HEK293 (cell line): ENCODE data around the gene HYPK.

ENCODE experiments used
- EGR2 ChIP-seq: fragments of 450-650 bp; formaldehyde crosslinking; IDR thresholded peaks from 2 replicates; pipeline ENCODE4 v1.5.1; 2016; ENCODE audit warnings: low read depth, missing biosample characterization, missing genetic modification characterization
- GLIS2 ChIP-seq: fragments of 450-650 bp; formaldehyde crosslinking; IDR thresholded peaks from 2 replicates; pipeline ENCODE4 v1.5.1; 2016; ENCODE audit warnings: missing biosample characterization, missing genetic modification characterization
- KLF1 ChIP-seq: fragments of 450-650 bp; formaldehyde crosslinking; IDR thresholded peaks from 2 replicates; pipeline ENCODE4 v1.5.1; 2016; ENCODE audit warnings: missing biosample characterization, missing genetic modification characterization
- MYNN ChIP-seq: fragments of 450-650 bp; formaldehyde crosslinking; IDR thresholded peaks from 2 replicates; pipeline ENCODE4 v1.5.1; 2016; ENCODE audit warnings: missing biosample characterization, missing genetic modification characterization, borderline replicate concordance
- SP3 ChIP-seq: fragments of 450-650 bp; formaldehyde crosslinking; IDR thresholded peaks from 2 replicates; pipeline ENCODE4 v1.5.1; 2016; ENCODE audit warnings: missing biosample characterization, missing genetic modification characterization
- TRIM28 ChIP-seq: IDR thresholded peaks from 2 replicates; pipeline ENCODE4 v1.6.1; 2011; ENCODE audit warnings: low read length, control low read depth, borderline replicate concordance
- ZBTB20 ChIP-seq: fragments of 450-650 bp; formaldehyde crosslinking; IDR thresholded peaks from 2 replicates; pipeline ENCODE4 v1.5.1; 2016; ENCODE audit warnings: missing biosample characterization, missing genetic modification characterization
- ZFP41 ChIP-seq: fragments of 450-650 bp; formaldehyde crosslinking; IDR thresholded peaks from 2 replicates; pipeline ENCODE4 v1.5.1; 2016; ENCODE audit warnings: missing biosample characterization, missing genetic modification characterization, borderline replicate concordance
- ZIC2 ChIP-seq: fragments of 450-650 bp; formaldehyde crosslinking; IDR thresholded peaks from 2 replicates; pipeline ENCODE4 v1.5.1; 2016; ENCODE audit warnings: missing biosample characterization, missing genetic modification characterization
- ZNF10 ChIP-seq: fragments of 450-650 bp; formaldehyde crosslinking; IDR thresholded peaks from 2 replicates; pipeline ENCODE4 v1.5.1; 2017; ENCODE audit warnings: missing biosample characterization, missing genetic modification characterization
- ZNF202 ChIP-seq: fragments of 450-650 bp; formaldehyde crosslinking; IDR thresholded peaks from 2 replicates; pipeline ENCODE4 v1.5.1; 2016; ENCODE audit warnings: missing biosample characterization, missing genetic modification characterization, borderline replicate concordance
- ZNF239 ChIP-seq: fragments of 450-650 bp; formaldehyde crosslinking; IDR thresholded peaks from 2 replicates; pipeline ENCODE4 v1.5.1; 2016; ENCODE audit warnings: missing biosample characterization, missing genetic modification characterization
- ZNF24 ChIP-seq: fragments of 450-650 bp; formaldehyde crosslinking; IDR thresholded peaks from 2 replicates; pipeline ENCODE4 v1.5.1; 2016; ENCODE audit warnings: missing biosample characterization, missing genetic modification characterization
- ZNF394 ChIP-seq: fragments of 450-650 bp; formaldehyde crosslinking; IDR thresholded peaks from 2 replicates; pipeline ENCODE4 v1.5.1; 2016; ENCODE audit warnings: missing biosample characterization, missing genetic modification characterization, mild to moderate bottlenecking, moderate library complexity, borderline replicate concordance
- ZNF426 ChIP-seq: fragments of 450-650 bp; formaldehyde crosslinking; IDR thresholded peaks from 2 replicates; pipeline ENCODE4 v1.5.1; 2017; ENCODE audit warnings: missing biosample characterization, missing genetic modification characterization, mild to moderate bottlenecking, inconsistent platforms, moderate library complexity
- ZNF48 ChIP-seq: fragments of 450-650 bp; formaldehyde crosslinking; IDR thresholded peaks from 2 replicates; pipeline ENCODE4 v1.5.1; 2016; ENCODE audit warnings: missing biosample characterization, missing genetic modification characterization
- ZNF596 ChIP-seq: fragments of 450-650 bp; IDR thresholded peaks from 2 replicates; pipeline ENCODE4 v1.5.0; 2018; ENCODE audit warnings: missing biosample characterization, mild to moderate bottlenecking, missing genetic modification characterization, moderate library complexity
- ZNF621 ChIP-seq: fragments of 450-650 bp; formaldehyde crosslinking; IDR thresholded peaks from 2 replicates; pipeline ENCODE4 v1.5.1; 2017; ENCODE audit warnings: missing biosample characterization, missing genetic modification characterization
- ZNF624 ChIP-seq: fragments of 450-650 bp; formaldehyde crosslinking; IDR thresholded peaks from 2 replicates; pipeline ENCODE4 v1.5.1; 2017; ENCODE audit warnings: missing biosample characterization, missing genetic modification characterization
- ZNF707 ChIP-seq: fragments of 450-650 bp; formaldehyde crosslinking; IDR thresholded peaks from 2 replicates; pipeline ENCODE4 v1.5.1; 2016; ENCODE audit warnings: missing biosample characterization, missing genetic modification characterization
- TF ChIP-seq, protein P1 (sequence below): sonication (generic); formaldehyde crosslinking; IDR thresholded peaks from 2 replicates; pipeline ENCODE4 v1.8.1; 2022; ENCODE audit warnings: mild to moderate bottlenecking, moderate library complexity, missing genetic modification reagents
- TF ChIP-seq, protein P2 (sequence below): fragments of 450-650 bp; formaldehyde crosslinking; IDR thresholded peaks from 2 replicates; pipeline ENCODE4 v1.5.1; 2016; ENCODE audit warnings: missing biosample characterization, missing genetic modification characterization
- TF ChIP-seq, protein P3 (sequence below): fragments of 450-650 bp; formaldehyde crosslinking; IDR thresholded peaks from 2 replicates; pipeline ENCODE4 v1.5.1; 2016; ENCODE audit warnings: missing biosample characterization, missing genetic modification characterization
- TF ChIP-seq, protein P4 (sequence below): fragments of 450-650 bp; formaldehyde crosslinking; IDR thresholded peaks from 2 replicates; pipeline ENCODE4 v1.5.1; 2016; ENCODE audit warnings: missing biosample characterization, missing genetic modification characterization
- TF ChIP-seq, protein P5 (sequence below): fragments of 450-650 bp; formaldehyde crosslinking; IDR thresholded peaks from 2 replicates; pipeline ENCODE4 v1.5.1; 2016; ENCODE audit warnings: missing biosample characterization, missing genetic modification characterization, borderline replicate concordance
- TF ChIP-seq, protein P6 (sequence below): fragments of 450-650 bp; formaldehyde crosslinking; IDR thresholded peaks from 2 replicates; pipeline ENCODE4 v1.5.1; 2016; ENCODE audit warnings: missing biosample characterization, missing genetic modification characterization

Gene HYPK

DNA sequence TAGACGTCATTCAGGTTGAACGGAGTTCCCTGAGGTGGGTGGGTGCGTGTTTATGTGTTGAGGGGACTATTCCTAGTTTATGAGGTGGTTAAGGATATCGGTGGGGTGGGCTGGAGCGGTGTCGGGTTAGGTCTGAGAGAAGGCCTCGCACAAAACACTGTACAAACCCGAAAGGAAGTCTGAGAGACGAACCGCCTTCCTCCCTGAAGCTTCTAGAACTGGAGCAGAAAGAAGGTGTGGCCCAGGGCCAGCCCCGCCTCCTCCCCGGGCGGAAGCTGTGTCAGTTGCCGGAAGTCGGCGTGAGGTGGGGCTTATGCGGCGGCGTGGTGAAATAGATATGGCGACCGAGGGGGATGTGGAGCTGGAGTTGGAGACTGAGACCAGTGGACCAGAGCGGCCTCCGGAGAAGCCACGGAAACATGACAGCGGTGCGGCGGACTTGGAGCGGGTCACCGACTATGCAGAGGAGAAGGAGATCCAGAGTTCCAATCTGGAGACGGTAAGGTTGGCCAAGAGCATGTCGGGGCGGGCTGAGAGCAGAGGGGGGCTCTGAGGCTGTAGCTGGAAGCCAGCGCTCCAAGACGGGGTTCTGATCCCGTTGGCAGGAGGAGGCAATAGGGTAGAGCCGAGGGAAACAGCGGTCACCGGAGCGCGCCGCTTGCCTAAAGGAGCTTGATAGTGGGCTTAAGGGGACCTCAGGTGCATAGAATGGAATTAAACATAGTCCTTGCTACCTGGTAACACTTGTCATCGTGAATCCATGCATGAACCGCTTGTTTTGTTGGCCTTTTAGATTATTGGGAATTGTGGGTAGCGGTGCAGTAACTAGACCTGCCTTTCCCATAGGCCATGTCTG is at the start of gene HYPK (continued):
- TF ChIP-seq, protein P1, sequence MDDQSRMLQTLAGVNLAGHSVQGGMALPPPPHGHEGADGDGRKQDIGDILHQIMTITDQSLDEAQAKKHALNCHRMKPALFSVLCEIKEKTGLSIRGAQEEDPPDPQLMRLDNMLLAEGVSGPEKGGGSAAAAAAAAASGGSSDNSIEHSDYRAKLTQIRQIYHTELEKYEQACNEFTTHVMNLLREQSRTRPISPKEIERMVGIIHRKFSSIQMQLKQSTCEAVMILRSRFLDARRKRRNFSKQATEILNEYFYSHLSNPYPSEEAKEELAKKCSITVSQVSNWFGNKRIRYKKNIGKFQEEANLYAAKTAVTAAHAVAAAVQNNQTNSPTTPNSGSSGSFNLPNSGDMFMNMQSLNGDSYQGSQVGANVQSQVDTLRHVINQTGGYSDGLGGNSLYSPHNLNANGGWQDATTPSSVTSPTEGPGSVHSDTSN (CRISPR knock-in tag) = no peak
- TF ChIP-seq ZNF24 = 0 out of 2 replicates have a peak, but pooled peaks have one; percentile 59
- TF ChIP-seq ZFP41 (tag by site-specific recombination) = no peak
- TF ChIP-seq KLF1 (tag by site-specific recombination) = peak; percentile 15; the same call in 1 of the 2 replicates
- peak; percentile 28; the same call in 1 of the 2 replicates for TF ChIP-seq ZBTB20 (tag by site-specific recombination)
- TF ChIP-seq, protein P2, sequence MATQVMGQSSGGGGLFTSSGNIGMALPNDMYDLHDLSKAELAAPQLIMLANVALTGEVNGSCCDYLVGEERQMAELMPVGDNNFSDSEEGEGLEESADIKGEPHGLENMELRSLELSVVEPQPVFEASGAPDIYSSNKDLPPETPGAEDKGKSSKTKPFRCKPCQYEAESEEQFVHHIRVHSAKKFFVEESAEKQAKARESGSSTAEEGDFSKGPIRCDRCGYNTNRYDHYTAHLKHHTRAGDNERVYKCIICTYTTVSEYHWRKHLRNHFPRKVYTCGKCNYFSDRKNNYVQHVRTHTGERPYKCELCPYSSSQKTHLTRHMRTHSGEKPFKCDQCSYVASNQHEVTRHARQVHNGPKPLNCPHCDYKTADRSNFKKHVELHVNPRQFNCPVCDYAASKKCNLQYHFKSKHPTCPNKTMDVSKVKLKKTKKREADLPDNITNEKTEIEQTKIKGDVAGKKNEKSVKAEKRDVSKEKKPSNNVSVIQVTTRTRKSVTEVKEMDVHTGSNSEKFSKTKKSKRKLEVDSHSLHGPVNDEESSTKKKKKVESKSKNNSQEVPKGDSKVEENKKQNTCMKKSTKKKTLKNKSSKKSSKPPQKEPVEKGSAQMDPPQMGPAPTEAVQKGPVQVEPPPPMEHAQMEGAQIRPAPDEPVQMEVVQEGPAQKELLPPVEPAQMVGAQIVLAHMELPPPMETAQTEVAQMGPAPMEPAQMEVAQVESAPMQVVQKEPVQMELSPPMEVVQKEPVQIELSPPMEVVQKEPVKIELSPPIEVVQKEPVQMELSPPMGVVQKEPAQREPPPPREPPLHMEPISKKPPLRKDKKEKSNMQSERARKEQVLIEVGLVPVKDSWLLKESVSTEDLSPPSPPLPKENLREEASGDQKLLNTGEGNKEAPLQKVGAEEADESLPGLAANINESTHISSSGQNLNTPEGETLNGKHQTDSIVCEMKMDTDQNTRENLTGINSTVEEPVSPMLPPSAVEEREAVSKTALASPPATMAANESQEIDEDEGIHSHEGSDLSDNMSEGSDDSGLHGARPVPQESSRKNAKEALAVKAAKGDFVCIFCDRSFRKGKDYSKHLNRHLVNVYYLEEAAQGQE (tag by site-specific recombination) = no peak
- no peak for TF ChIP-seq ZIC2
- no peak for TF ChIP-seq ZNF10 (tag by site-specific recombination)
- no peak; the same call in 1 of the 2 replicates for TF ChIP-seq EGR2 (tag by site-specific recombination)
- TF ChIP-seq, protein P3, sequence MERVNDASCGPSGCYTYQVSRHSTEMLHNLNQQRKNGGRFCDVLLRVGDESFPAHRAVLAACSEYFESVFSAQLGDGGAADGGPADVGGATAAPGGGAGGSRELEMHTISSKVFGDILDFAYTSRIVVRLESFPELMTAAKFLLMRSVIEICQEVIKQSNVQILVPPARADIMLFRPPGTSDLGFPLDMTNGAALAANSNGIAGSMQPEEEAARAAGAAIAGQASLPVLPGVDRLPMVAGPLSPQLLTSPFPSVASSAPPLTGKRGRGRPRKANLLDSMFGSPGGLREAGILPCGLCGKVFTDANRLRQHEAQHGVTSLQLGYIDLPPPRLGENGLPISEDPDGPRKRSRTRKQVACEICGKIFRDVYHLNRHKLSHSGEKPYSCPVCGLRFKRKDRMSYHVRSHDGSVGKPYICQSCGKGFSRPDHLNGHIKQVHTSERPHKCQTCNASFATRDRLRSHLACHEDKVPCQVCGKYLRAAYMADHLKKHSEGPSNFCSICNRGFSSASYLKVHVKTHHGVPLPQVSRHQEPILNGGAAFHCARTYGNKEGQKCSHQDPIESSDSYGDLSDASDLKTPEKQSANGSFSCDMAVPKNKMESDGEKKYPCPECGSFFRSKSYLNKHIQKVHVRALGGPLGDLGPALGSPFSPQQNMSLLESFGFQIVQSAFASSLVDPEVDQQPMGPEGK (tag by site-specific recombination) = peak; percentile 77
- TF ChIP-seq ZNF624 (tag by site-specific recombination) = no peak
- TF ChIP-seq ZNF239 (tag by site-specific recombination) = 0 out of 2 replicates have a peak, but pooled peaks have one; percentile 18
- no peak for TF ChIP-seq MYNN (tag by site-specific recombination)
- TF ChIP-seq, protein P4, sequence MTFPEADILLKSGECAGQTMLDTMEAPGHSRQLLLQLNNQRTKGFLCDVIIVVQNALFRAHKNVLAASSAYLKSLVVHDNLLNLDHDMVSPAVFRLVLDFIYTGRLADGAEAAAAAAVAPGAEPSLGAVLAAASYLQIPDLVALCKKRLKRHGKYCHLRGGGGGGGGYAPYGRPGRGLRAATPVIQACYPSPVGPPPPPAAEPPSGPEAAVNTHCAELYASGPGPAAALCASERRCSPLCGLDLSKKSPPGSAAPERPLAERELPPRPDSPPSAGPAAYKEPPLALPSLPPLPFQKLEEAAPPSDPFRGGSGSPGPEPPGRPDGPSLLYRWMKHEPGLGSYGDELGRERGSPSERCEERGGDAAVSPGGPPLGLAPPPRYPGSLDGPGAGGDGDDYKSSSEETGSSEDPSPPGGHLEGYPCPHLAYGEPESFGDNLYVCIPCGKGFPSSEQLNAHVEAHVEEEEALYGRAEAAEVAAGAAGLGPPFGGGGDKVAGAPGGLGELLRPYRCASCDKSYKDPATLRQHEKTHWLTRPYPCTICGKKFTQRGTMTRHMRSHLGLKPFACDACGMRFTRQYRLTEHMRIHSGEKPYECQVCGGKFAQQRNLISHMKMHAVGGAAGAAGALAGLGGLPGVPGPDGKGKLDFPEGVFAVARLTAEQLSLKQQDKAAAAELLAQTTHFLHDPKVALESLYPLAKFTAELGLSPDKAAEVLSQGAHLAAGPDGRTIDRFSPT = no peak
- TF ChIP-seq, protein P5, sequence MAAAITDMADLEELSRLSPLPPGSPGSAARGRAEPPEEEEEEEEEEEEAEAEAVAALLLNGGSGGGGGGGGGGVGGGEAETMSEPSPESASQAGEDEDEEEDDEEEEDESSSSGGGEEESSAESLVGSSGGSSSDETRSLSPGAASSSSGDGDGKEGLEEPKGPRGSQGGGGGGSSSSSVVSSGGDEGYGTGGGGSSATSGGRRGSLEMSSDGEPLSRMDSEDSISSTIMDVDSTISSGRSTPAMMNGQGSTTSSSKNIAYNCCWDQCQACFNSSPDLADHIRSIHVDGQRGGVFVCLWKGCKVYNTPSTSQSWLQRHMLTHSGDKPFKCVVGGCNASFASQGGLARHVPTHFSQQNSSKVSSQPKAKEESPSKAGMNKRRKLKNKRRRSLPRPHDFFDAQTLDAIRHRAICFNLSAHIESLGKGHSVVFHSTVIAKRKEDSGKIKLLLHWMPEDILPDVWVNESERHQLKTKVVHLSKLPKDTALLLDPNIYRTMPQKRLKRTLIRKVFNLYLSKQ (tag by site-specific recombination) = no peak
- no peak; the same call in 1 of the 2 replicates for TF ChIP-seq ZNF394 (tag by site-specific recombination)
- TF ChIP-seq SP3 (tag by site-specific recombination) = peak; percentile 82
- no peak for TF ChIP-seq ZNF596 (tag by site-specific recombination)
- TF ChIP-seq ZNF426 = no peak
- no peak for TF ChIP-seq ZNF202 (tag by site-specific recombination)
- TF ChIP-seq ZNF48 (tag by site-specific recombination) = no peak
- TF ChIP-seq ZNF621 = no peak
- 0 out of 2 replicates have a peak, but pooled peaks have one; percentile 43 for TF ChIP-seq GLIS2
- no peak for TF ChIP-seq TRIM28
- TF ChIP-seq ZNF707 (tag by site-specific recombination) = no peak
- TF ChIP-seq, protein P6, sequence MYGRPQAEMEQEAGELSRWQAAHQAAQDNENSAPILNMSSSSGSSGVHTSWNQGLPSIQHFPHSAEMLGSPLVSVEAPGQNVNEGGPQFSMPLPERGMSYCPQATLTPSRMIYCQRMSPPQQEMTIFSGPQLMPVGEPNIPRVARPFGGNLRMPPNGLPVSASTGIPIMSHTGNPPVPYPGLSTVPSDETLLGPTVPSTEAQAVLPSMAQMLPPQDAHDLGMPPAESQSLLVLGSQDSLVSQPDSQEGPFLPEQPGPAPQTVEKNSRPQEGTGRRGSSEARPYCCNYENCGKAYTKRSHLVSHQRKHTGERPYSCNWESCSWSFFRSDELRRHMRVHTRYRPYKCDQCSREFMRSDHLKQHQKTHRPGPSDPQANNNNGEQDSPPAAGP (tag by site-specific recombination) = 0 out of 2 replicates have a peak, but pooled peaks have one; percentile 44
